Stimulated activated CD8-positive, alpha-beta memory T cell treated with anti-CD3 and anti-CD28 coated beads, Interleukin-15, amount 100 ng/mL, for 1 hour (primary cell): Measurements from ENCODE around the gene ROR2.

ENCODE experiments used
- DNase-seq: peaks from one replicate; pipeline ENCODE4 v3.0.0-alpha.2; 2020; ENCODE audit warnings: low read depth

Gene ROR2

DNA sequence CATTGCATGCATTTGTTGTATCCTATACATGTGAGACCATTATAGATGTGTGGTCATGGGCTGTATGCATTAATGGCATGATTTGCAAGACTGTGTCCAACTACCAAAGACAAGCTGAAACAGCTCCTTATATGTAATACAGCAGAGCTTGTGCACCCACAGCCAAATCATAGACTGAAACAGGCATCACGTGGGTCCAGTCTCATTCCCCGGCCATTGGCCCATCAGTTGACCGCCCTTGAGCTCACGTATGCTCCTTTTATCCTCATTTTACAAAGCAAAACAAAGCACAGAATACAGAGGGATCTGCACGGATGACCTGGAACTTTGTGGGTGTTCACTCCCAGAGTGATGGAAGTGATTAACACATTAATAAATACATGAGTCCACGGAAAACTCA is 109.1 kb downstream of the ROR2 start:
- no peak for DNase-seq

DNA sequence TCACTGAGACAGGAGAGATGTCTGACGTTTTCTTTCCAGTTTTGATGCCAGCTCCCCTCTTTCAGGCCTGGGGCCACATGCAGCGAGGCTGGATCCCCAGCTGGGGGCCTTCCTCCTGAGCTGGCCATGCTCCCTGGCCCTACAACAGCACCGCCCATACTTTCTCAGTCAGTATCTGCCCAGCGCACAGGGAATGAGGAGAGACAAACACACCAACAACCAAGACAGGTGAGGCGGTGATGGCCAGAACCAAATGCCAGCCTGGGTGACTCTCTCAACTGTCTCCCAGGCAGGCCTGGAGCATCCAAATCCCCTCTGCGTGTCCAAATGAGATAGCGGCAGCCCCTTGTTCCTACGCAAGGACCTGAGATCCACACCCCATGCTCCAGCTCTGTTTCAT is 109.6 kb downstream of the ROR2 start:
- no peak for DNase-seq

DNA sequence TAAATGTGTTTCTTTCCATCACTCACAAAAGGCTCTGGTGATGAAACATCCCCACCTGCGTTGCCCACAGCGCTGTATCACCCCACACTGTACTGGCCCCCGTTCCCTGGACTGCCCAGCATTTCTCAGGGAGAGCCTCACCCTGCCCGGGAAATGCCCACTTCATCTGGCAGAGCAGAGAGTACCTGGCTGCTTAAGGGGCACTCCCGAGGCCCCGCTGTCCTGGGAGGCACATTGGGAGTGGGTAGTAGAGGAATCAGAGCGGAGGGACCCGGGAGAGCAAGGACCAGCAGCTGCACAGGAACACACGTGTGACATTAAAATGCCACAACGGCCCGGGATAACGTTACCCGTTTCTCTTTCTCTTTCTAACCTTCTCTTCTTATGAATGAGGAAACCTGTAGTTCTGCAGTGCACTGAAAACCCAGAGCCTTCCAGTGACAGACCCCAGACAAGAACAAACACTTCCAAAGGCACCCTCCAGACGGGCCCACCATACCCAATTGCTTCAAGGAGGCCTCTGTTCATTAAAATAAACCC is 110.0 kb downstream of the ROR2 start:
- no peak for DNase-seq

DNA sequence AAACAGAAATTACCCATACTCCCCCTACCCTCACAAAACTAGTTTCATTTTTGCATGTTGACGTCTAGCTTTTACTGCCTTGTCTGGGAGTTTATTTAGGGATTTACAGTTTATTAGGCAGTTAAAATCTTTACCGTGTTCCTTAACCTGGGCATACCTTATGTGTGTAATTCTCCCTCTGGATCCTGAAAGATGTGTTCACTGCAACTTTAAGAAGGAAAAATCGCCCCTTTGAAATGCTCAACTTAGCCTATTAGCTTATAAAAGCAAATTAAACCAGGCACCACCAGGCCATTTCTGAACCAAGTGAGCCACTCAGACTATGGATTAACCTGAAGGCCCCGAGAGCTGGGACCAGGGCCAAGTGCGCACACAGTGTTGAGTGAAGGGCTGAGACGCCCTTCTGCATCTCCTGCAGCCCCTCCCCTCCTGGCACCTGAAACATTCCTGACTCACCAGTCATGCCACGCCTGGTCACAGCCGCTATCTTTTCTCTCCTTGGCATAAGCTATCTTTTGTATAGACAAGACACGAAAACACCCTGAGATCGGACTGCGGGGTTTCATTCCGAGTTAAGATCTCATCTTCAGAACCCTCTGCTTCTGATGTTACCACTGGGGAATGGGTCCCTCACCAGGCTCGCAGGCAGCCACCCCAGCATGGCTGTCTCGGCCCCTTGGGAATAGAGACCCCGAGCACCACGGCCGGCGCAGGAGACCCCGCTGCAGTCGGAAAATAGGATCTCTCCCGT is 111.9 kb downstream of the ROR2 start:
- no peak for DNase-seq

DNA sequence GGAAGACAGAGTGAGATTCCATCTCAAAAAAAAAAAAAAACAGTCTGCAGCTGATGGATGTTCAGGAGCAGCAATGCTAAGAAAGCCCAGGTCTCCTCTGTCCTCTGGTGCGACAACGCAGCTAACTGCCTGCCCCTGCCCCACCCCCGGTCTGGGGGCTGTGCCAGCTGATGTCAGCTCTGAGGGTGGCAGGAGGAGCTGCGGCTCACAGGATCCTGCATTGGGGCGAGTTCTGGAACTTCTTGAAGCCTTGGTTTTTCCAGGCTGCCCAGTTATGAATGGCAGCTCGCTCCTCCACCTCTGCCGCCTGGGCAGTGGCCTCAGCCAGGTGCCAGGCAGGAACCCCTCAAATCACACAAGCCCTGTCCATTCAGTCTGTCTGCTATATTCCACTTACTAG is 113.5 kb downstream of the ROR2 start:
- no peak for DNase-seq

DNA sequence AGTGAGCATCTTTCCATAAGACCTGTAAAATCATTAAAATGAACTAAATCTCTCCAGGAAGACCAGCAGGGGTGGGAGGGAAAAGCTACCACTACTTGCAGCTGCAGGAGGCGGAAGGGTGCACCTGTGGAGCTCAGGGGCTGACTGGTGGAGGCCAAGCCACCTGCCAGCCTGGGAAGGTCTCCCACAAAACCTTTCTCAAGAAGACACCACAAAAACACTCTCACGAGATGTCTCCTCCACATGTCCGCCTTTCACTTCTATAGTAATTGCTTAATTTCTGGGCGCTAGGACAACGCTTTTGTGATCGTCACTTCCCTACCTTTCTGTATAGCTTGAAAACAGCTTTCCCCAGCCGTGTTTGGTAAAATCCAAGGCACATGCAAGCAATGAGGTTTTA is 114.4 kb downstream of the ROR2 start:
- no peak for DNase-seq

DNA sequence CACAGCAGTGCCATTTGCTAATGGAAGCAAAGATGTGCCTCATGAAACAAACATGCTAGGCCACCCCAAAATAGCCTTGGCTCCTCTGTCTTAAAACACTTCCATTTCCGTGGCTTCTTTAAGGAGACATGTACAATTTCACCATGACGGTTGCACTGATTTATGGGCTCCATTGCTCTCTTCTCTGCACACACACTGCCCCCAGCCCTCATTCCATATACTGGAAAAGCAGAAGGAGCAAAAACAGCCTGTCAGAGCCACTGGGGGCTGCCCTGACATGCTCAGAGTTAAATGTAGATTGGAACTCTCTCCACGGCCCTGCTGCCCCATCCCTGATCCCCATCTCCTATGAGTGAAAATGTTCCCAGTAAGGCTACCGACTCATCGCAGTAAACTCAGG is 114.8 kb downstream of the ROR2 start:
- DNase-seq, result no peak

DNA sequence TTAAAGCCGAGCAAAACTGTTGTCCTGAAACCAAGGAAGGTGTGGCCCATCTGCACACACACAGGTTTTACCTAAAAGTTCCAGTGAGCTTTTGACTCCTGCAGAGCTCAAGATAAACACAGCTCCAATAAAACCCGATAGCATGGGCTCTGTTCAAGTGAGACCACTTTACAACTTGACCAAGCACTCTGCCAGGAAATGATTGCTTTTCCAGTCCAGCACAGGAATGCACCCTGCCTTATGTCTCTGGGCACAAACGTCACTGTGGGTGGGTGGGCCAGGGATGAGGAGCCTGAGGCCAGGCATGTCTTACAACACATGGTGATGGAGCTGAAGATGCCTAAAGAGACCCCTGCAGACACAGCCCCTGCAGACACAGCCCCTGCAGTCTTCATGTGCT is 115.3 kb downstream of the ROR2 start:
- DNase-seq, result no peak

DNA sequence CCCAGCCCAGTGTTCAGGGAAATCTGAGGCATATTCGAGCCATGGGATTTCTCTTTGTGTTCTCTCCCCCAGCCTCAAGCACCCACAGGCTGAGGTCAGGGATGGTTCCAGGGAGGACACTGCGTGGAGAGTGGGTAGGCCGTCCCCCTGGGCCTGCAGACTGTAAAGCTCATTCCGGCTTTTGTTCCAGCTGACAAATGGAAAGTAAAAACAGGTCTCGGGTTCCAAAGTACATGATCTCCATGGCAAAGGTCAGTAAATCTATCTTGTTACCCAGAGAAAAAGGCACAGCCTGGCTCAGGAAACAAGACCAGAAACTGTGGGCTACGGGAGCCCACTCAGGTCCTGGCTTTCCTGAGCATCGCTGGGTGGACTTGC is 116.2 kb downstream of the ROR2 start:
- DNase-seq, result no peak

DNA sequence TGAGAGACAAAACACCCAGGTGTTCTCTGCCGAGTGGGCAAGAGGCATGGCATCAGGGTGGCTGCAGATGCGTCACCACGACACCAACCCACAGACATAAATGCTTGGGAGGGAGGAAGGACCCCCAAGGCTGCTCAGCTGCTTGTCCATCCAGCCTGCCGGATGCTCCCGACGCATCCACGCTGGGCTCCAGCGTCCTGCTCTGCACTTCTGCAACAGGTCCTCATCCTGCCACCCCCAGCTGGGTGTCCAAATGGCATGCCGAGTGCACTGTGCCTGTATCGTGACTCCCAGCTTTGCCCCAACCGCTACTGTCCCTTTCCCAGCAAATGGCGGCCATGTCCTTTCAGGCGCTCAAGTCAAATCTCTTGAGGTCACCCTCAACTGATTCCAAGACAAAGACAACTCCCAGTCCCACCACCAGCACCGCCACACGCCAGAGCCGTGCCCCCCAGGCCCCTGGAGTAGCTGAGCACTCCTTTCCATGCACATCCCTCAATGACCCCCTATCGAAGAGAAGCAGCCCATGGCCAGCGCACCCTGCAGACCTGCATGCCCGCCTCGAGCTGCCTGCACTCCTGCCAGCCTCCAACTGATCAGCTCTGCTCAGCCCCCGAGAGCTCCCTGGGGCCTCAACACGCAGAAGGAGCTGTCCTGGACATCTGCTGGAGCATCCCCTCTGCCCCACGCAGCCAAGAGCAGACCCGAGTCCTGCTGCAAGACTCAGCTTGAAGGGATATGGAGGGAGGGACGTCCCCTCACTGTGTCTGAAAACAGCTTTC is 116.7 kb downstream of the ROR2 start:
- no peak for DNase-seq

DNA sequence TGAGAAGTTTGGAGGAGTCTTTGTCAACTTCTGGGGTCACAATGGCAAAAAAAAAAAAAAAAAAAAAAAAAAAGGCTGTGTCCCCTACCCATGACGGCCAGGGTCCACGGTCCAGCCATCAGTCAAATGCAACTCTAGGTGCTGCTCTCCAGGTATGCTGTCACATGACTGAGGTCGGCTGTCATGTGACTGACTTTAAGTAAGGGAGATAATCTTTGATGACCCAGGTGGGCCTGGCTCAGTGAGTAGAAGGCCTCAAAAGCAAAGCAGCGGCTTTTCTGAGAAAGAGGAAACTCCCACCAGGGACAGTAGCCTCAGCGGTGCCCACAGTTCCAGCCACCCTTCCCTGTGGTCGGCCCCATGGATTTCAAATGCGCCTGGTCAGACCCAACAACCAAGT is 117.7 kb downstream of the ROR2 start:
- no peak for DNase-seq

DNA sequence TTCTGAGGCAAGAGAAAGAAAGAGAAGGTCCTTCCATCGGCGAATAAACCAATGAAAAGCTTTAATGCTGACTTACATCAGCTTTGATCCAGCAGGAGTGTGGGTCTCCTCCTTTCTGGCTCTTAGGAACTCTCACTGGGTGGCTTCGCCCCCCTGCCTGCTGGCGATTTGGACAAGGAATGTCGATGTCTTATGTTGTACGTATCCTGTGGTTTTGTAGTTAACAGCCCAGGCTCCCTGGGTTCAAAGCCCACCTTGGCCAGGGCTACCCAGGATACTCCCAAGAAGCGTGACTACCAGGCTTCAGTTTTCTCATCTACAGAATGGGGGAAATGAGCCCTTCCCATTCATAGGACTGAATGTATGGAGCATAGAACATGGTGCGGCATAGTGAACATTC is 124.2 kb downstream of the ROR2 start:
- no peak for DNase-seq

DNA sequence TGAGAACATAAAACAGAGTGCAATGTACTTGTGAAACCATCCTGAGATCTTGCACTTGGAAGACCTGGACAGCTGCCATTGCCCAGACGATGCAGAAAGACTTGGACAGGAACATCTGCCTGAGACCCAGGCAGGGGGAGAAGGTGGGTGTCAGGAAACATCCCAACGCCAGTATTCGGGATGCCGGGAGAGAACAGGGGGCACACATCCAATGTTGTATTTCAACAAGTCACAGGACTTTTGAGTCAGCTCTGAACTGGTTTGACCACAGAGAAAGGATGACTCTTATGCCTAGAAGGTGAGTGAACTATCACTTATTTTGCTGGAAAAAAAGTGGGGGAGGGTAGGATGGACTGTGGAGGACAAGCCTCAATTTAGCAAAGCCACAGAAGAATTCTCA is 124.6 kb downstream of the ROR2 start:
- DNase-seq, result no peak

DNA sequence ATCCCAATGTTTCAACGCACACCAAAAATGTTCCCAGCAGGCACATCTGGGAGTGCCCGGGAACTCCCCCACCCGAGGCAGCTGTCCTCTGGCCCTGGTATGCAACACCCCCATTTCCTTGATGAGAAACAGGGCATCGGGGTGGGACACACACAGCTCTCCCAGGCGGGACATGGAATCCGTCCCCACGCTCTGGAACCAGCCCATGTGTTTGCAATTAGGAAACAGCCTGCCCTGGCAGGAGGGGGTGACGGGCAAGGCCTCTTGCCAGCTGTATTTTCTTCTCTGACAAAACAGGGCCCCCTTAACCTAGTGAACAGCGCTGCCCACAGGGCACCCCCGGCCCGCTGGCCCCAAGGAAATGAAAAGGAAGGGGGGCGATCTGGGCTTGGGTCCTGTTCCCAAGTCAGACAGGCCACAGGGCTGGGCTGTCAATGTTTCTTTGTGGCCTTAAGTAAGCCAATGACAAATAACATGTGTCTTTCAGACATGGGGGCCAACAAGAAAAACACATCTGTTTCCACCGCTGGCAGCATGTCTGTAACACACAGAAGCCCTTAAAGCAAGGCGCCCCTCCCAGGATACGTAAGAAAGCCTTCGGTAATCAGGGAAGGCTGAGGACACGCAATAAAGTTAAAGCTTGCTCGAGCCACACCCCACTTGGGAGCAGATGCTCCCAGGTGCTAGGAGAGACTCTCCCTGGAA is 125.3 kb downstream of the ROR2 start:
- no peak for DNase-seq

DNA sequence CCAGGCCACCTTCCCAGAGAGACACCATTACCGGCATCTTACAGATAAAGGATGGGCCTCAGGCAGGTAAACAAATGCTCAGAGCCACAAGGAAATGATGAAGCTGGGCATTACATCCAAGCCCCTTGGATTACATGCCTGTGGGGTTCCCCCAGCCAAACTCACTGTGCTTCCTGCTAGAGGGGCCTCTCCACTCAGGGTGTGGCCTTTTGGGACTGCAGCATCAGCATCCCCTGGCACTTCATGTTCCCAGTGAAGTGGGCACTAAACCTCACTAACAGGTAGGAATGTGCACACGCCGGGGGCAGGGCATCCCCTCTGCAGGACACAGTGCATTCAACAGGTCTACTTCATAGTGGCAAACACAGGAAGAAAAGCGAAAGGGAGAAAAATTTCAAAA is 125.9 kb downstream of the ROR2 start:
- DNase-seq, result no peak

DNA sequence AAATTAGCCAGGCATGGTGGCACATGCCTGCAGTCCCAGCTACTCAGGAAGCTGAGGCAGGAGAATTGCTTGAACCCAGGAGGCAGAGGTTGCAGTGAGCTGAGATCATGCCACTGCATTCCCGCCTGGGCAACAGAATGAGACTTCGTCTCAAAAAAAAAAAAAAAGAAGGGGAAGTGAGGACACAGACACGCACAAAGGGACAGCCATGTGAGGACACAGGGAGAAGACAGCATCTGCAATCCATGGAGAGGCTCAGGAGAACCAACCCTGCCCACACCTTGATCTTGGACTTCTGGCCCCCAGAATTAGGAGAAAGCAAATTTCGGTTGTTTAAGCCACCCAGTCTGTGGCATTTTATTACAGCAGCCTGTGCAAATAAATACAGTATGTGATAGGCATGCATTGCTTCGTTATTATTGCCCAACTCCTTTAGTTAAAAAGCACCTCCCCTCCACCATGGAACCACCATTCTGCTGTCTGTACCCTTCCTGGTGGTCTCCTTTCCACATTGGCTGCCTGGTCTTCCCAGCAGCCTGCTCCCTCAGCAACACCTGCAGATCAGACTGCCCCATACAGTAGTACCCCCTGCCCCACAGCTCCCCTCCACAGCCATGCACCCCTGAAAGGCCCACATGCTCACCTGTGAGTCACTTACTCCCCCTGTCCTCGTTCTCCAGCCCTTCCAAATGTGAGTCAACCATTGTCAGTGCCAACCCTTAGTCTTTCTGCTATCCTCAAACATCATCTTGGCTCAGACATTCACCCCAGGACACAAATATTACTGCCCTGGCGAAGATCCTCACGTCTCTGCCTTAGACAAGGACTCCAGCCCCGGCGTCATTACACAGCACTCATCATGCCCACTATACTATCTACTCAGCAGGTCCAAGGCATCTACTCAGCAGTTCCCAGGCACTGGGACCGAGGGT is 128.8 kb downstream of the ROR2 start:
- DNase-seq, result no peak

DNA sequence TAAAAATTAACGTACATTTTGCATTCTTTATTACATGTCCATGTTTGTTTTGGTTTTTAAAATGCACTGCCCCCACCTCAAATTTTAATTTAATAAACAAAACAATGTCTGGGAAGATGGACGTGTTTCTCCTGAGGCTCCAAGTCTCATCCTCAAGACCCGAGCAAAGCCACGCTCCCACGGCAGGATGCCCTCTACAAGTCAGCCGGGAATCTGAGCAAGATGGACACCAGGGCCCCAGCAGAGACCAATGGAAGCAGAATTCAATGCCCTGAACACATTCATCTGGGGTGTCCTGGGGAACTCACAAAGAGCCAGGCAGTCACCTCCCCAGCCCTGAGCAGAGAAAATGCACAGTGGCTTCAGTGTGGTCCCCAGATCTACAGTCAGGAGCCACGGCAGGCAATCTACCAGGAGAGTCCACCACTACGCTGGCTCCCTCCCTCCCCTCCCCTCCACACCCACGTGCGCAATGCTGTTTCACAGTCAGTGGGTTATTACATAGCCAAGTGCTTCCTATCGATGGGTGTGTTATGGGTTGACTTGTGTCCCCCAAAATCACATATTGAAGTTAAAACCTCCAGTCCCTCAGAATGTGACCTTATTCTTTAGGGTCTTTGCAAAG is 129.8 kb downstream of the ROR2 start:
- no peak for DNase-seq

DNA sequence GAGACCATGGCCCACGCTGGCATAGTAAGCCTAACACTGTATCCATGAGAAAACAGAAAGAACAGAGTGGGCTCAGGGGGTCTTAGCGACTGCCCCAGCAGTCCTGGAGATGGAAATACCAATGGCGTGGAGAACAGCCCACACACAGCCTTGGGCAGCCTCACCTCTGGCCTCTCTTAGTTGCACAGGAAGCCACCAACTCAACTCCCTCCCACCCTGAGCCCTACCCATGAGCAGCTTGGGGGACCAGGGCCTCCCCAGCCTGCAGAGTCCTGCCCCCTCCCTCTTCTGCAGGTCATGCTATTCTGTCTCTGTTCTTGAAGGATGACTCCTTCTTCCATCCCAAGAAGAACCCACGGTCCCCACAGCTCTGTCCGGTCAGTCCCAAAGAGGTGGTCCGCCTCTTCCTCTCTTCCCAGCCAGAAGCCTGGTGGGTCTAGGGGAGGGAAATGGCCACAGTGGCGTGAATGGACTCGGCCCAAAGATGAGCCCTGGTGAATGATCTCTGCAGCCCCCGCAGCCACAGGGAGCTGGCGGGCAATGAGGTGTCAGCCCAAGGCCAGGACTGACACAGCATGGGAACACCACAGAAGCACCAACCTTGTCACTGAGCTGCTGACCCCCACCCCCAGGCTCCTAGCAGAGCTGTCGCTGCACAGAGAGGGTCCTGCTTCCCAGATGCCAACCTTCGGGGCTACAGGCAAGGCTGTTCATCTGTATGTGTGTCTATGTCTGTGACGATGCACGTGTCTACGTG is 131.2 kb downstream of the ROR2 start:
- no peak for DNase-seq

DNA sequence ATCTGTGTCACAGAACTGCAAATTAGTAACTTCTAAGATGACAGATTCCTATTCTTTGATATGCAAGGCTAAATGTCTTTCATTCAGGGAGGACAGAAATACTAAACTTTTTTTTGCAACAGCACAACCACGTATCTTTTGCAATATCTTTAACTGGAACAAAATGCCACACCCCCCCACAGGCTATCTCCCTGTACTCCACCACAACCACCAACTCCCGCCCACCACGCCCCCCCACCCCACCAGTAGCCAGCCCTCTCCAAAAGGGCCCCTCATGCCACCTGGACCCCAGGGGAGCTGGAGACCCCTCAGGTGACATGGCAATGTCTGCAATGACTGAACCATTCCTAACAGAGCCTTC is 131.8 kb downstream of the ROR2 start:
- no peak for DNase-seq

DNA sequence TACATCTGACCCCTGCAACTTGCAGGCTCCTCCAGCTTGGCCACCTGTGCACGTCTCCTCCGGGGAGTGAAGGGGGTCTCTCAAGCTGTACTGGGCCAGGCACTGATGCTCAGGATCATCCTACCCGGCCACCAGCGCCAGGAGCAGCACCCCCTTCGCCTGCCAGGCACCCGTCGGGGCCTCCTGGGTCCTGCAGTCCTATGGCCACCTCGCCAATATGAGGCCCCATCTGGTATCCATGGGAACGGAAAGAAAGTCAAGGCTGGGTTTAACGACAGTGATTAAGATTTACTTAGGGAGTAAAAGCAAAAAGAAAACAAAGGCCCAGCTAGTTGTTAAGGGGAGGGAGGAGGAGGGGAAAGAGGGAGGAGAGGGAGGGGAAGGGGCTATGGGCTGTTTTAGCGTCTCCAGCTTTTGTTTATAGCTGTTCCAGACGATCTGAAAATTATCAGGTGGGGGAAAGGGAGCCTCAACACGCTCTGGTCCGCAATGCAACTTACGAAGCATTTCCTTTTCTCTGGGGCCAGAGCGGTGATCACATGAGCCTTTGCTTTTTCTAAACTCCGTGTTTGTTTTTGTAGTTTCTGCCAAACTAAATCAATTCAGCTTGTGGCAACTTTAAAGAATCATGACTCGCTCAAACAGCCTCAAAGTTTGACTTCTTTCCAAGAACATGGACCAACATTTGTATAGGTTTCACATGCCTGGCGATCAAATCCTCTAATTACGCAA is 132.4 kb downstream of the ROR2 start:
- DNase-seq, result no peak
